NCI-H1048 (cell line): ENCODE measurements around the gene RNF215.
A peak's percentile ranks its signal among the peaks of the same experiment; 100 is the strongest.

Experiments used
- DNase-seq: peaks from one replicate; lab custom pipeline; 2025; lab: John Stamatoyannopoulos, UW

RNF215 gene

DNA sequence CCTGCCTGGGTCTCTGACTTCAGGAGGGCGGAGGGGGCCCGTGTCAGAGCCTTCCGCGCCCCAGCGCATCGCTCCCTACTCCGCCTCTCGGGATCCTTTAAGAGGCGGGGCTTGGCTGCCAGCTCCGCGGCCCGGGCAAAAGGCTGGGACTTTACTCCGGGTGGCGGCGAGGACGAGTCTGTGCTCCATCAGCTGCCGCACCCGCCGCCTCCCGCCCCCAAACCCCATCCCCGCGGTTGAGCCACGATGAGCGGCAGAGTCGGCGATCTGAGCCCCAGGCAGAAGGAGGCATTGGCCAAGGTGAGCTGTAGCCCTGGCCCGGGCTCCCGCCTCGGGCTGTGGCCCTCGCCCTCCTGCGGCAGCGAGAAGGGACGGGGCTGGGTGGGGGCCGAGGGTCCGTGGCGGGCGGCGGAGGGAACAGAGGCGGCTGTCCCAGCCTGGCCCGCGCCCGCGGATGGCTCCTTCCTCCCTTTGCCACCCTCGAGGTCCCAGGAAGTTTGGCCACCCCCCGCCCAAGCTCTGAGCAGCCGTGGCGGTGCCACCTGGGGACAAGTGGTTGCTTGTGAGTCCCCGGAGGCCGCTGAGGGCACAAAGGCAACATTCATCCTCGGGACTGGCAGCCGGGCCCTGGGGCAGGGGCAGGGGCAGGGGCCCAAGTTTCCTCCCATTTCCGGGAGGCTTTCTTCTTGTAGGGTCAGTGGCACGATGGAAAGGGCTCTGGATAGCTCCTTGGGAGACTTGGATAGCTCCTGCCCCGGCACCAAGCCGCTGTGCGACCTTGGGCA lies 9.9 kb upstream of the RNF215 start, which contains the start of gene SEC14L2:
SEC14L2 (plus strand) TSS at position 148 of the 785 bp plus-strand sequence; CDS start at position 247, 99 bp downstream.
- peak; percentile 24 for DNase-seq

DNA sequence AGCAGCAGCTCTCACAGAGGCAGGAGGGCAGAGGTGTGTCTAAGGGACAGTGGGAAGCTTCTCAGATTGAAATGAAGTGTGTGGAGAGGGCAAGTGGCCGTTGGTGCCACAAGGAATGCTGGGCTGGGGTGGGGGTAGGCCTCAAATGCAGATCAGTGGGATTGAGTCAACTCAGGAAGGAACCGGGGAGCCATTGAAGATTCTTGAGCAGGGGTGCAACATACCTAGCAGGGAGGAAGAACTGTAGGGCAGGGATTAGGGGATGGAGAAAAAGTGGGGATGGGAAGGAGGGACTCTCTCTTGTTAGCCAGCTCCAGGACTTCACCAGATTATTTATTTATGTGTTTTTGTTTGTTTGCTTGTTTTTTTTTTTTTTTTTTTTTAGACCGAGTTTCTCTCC lies 6.7 kb upstream of the RNF215 start:
- DNase-seq, result no peak

DNA sequence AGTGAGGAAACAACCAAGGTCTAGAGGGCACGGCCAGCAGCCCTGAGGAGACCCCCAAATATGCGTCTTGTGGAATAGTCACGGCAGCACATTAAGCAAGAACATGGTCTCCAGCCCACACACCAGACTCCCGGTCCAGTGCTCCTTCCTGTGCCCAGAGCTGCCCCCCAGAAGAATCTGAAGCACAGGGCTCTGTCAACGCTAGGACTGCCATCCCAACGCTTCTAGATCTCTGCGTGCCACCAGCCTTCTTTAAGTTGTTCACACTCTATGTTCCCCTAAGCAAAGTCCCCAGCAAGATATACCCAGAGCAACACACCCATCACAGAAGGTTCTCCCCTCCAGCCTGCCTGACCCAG lies 6.1 kb upstream of the RNF215 start:
- DNase-seq, result no peak

DNA sequence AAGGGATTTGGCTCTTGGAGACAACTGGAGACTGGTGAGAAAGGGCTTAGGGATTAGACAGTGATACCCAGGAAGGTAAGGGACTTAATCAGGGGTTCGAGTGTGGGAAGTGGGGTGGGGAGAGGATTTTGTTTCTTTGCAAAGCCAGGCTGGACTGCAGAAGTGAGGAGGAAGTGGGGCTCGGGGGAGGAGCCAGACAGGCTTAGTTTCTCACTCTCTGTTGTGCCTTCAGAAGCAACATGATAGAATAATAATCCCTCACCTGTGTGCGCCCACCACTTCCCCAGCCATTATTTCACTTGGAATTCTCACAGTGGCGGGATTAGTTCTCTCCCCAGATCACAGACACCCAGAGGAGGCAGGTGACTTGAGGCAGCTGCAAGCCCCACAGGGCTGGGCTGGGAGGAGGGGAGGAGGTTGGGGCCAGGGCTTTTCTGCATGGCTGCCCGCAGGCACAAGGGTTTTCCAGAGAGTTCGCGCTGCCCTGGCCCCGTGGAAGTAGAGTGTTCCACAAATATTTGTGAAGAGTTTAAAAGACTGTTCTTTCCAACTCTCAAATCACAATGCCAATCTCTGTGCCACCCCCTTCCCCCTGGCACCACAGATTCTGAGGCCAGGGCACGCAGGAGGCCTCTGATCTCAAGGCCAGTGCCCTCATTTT lies 5.6 kb upstream of the RNF215 start:
- DNase-seq, result no peak

DNA sequence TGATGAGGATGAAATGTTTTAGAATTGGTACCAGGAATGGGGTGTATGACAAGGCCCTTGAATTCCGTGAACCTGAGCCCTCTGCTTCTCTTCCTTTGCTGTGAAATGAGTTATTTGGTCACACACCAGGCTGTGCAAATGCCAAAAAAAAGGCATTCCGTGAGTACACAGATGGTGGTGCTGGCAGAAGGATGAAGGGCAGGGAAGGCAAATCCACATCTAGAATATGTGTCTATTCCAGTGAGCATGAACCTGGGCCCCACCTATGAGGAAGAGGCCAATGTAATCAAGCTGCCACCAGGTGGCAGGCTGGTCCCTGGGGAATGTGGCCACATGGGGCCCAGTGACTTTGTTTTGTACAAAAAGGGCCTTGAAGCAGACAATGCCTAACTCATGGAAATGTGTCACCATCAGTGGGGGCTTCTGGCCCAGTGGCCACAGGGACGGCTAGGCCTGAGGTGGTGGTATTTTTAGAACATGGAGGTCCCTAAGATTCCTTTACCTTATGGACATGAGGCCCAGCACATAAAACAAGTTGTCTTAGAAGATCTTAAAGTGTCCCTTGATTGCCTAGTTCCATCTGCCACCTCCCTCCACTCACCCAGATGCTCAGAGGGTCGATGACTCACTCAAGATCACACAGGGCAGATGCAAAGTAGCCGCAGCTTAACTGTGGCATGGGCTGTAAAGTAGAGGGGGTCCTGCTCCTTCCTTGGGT lies 3.9 kb upstream of the RNF215 start:
- DNase-seq, result peak; percentile 27

DNA sequence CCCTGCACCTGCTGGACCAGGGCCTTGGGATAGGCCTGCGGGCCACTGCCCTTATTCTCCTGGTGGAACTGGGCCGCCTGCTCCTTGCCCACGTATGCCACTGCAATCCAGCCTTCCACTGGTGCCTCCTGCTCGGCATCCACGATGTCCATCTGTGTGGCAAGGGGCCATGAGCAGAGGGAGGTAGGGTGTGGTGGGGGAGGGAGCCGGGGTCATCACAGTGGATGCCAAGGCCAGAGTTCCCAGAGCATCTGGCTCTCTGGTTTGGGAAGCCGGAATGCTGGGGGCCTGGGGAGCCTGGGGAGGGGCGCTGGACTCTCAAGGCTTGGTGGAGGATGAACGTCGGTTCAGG lies 627 bp downstream of the RNF215 start:
- no peak for DNase-seq

DNA sequence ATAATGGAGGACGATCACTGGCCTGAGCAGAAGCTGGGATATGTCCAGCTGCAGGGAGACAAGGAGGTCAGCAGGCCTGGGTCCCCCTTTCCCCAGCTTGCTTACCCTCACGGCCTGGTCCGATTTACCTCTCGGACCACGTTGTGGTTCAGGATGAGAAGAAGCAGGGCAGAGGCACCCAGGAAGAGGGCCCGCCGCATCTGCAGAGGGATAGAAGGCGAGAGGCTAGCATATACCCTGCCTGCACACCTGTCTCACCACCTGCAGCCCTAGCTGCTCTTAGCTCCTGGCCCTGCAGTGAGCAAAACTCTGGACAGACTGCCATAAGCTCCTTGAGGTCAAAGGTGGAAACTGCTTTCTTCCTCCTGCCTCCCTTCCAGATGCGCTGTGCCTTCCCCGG lies 1.3 kb downstream of the RNF215 start:
- DNase-seq, result no peak

DNA sequence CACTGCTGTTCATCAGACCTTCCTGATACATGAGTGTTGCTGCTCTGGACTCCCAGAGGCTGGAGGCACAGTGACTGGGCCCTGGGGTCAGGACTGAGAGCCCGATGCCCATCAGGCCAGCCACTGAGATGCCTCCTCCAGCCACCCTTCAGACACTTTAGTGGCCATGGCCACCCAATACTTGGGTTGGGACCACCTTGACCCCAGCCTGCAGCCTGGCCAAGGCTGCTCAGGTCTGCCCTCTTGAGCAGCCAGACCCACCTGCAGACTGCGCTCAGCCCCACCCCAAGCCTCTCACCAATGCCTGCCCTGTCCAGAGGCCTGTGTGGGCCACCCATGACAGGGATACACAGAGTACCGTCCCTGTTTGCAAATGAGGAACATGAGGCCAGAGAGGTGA lies 4.2 kb downstream of the RNF215 start:
- DNase-seq, result no peak

DNA sequence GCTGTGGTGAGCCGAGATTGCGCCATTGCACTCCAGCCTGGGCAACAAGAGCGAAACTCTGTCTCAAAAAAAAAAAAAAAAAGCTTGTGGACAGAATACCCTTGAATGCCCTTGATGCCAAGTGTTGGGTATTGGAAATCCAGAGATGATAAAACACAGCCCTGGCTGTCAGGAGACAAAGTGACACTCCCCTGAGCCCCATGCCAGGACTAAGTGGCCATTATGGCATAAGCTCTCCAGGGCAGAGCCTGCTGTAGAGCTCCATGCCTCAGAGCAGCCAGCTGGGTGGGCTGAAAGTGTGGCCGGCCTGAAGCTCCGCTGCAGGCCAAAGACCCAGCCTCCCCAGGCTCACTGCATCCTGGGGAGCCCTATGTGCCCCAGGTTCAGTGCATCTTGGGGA lies 4.9 kb downstream of the RNF215 start:
- DNase-seq, result no peak

DNA sequence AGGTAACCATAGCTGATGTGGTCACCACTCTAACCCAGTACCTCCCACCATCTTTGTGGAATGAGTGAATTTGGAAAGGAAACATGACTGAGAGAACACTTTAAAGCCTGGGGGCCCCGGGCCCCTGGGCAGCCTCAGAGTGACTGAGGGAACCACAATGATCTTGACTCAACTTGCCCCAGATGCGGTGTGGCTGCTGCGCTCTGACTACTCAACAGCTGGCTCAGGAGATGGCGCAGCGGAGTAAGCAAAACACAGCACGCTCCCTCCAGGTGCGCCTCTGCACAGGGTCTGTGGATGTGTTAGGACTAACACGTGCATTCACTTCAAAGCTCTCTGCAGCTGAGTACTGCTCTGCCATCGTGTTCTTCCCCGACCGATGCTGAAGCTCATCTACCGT lies 5.9 kb downstream of the RNF215 start:
- DNase-seq, result no peak

DNA sequence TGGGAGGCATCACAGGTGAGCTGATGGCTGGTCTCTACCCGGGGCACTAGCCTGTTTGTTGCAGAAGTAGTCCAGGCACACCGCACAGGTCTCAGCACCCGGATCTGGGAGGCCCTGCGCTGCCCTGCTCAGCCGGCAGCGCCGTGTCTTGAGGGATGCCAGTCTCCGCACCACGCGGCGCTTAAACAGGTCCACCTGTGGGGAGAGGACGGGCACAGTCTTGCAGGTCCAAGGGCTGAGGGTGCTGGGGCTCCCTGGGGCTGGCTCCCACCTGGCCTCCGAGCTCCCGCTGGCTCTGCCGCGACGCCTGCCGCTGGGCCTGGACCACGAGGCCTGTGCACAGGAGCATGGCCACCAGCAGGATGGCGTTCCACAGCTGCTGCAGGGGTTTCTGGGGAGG lies 7.2 kb downstream of the RNF215 start:
- DNase-seq, result no peak

DNA sequence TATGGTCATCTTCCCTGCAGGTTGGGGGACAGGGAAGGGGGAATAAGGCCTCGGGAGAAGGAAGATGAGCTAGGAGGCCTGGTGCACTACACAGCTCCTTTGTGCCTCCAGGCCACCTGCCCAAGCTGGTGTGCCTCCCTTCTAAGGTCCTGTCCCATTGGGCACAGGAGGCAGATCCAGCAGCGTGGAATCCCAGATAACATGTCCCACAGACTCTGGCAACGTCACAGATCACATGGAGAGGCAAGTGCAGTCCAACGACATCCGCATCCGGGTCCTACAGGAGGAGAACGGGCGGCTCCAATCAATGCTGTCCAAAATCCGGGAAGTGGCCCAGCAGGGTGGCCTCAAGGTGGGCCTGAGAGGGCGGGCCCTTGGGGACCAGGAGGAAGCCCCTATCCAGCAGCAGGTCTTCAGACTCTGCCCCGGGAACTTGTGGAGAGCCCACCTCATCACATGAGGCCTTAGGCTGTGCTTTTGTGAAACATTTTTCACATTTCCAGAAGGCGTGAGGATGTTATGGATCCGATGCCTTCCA lies 11.8 kb downstream of the RNF215 start:
- DNase-seq, result no peak

DNA sequence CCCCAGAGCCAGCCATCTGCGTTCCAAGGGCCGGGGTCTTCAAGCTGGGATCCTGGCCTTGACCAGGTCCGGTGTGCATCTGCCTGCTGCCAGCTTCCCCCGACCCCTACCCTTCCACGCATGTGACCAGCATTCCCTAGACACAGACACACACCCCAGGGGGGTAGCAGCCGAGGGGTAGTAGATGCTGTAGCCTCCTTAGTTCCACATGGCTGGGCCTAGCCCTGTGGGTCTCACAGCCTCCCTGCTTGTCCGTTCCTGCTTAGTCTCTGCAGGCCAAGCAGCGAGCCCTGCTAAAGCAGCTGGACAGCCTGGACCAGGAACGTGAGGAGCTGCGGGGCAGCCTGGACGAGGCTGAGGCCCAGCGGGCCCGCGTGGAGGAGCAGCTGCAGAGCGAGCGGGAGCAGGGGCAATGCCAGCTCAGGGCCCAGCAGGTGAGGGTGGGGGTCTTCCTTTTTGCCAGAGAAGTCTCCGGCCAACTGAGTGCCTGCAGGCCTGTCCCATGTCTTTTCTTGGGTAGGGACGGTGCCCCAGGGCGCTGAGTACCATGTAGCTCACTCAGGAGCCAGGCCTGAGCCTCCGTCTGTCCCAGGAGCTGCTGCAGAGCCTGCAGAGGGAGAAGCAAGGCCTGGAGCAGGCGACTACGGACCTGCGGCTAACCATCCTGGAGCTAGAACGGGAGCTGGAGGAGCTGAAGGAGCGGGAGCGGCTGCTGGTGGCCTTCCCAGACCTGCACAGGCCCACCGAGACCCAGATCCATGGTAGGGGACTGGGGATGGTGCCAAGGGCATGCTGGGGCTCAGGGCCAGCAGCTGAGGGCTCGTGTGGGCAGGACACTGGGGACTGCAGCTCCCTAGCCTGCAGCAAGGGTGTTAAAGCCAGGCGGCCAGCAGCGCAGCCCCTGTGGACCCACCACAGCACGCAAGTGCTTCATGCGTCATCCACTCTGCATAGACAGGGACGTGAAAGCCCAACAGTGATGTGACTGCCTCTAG lies 13.6 kb downstream of the RNF215 start:
- no peak for DNase-seq

DNA sequence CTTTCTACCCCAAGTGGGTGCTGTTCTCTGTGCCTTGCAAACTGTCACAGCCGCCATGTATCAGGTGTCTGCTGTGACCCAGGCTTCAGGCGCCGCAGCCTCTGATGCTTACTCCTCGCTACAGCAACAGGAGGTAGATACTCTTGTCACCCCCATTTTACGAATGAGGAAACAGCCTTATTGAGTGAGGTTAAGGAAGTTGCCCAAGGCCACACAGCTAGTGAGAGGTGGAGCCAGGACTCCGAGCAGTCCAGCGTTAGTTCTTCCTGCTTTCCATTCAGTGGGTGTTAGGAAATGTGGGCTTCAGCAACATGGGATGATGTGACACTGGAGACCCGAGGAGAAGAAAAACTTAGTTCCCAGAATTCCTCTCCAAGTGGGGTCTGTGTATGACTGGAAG lies 14.3 kb downstream of the RNF215 start:
- DNase-seq, result no peak

DNA sequence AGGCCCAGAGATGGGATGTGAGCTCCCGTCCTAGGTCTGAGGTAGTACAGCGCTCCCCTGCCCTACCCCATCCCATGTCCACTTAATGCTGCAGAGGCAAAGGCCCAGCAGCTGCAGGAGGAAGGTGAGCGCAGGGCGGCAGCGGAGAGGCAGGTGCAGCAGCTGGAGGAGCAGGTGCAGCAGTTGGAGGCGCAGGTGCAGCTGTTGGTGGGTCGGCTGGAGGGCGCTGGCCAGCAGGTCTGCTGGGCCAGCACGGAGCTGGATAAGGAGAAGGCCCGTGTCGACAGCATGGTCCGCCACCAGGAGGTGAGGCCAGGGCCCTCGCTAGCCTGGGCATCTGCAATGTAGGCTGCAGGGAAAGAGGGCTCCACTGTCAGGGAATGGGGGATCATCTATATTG lies 15.2 kb downstream of the RNF215 start:
- DNase-seq, result no peak

DNA sequence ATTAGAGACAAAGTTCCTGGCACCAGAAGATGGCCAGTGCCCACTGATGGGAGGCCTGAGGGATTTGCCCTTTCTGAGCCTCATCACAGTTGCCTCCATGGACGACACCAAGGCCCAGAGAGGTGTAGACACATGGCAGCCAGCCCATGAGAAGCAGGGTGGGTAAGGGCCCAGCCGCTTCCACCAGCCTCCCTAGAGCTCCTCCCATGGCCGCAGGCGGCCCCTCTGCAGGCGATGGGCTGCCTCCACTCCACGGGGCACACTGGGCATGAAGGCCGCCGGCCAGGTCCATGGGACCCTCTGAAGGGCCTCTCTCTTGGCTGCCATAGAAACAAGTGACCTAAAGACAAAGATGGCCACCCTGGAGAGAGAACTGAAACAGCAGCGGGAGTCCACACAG lies 15.9 kb downstream of the RNF215 start:
- DNase-seq, result no peak

DNA sequence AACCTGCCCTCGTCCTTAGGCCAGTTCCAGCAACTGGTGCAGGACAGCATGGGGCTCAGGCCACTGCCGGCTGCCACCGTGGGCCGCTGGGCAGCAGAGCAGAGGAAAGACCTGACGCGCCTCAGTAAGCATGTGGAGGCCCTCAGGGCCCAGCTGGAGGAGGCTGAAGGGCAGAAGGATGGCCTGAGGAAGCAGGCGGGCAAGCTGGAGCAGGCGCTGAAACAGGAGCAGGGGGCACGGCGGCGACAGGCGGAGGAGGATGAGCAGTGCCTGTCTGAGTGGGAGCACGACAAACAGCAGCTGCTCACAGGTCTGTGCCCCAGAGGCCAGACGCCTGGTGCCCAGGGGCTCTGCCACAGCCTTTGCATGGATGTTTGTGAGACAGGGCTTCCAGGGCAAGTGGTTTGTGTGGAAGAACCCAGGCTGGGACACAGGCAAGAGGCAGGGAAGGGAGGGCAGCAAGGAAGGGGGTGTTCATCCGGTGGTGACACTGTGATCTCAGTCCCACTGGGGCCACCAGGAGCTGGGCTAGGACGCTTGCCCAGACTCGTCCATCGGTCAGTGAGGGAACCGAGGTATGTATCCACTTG lies 16.5 kb downstream of the RNF215 start:
- no peak for DNase-seq

DNA sequence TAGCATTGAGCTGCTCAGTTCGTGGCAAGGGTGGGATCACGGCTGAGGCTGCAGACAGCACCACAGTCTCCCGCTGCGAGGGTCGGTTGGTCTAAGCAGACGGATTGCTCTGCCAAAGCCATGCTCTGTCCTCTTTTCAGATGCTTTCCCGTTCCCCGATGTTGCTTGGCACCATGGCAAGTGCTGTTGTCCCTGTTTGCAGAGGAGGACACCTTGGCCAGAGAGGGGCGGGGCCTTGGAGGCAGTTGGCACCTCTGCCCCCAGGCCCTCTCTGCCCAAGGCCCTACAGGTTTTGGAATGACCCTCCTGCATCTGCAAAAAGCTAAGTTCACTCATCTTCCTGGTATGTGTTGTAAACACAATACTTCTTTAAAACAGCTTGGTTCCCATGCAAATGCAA lies 18.8 kb downstream of the RNF215 start:
- DNase-seq, result no peak

DNA sequence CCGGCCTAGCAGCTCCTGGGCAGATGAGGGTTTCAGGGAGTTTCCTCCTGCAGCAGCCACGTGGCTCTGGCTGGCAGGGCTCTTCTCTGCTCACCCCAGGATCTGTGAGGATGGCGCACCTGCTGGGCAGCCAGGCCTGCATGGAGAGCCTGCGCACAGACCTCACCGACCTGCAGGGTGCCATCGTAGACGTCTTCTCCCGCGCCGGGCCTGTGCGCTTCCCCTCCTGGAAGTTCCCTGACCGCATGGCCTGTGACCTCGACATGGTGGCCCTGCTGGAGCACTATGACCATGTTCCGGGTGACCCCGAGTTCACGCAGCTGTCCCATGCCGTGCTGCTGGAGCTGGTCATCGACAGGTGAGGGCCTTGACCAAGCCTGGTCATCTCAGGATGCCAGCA lies 21.3 kb downstream of the RNF215 start:
- no peak for DNase-seq

DNA sequence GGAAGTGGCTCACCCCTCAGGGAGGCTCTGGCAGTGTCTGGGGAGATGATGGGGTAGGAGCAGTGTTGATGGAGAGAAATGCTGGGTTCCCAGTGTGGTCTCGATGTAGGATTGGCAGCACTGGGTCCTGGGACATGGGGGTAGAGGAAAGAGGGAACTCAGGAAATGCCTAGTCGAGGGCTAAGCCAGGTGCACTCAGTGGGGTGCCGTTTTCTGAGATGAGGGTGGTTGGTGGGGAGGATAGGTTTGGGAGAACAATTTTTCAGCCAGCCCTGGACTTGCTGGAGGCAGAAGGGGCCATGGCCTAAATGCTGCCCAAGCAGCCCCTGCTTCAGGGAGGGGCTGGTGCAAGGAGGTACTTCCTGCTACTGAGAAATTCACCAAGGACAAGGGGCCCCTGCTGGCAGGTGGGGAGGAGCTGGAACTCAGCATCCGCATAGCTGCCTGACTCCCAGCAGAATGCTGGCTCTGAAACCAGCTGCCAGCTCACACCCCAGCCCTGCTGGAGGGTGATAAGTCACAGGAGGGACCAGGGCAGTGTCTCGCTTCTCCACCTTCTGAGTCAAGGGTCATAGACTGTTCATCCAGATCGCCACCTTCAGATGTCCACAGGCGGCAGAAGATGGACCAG lies 24.4 kb downstream of the RNF215 start:
- no peak for DNase-seq
